HepG2 (cell line): ENCODE results near the gene LMTK2. TPM values are rescaled to one million over a fixed set of nuclear protein-coding genes. Genes with fewer than 3 reads are reported as not detected.
A peak's percentile ranks its signal among the peaks of the same experiment; 100 is the strongest.

Source experiments
- ATAC-seq: fragments of 200-7000 bp; cut with Tn5 transposase; 3 replicates; pipeline ENCODE4 v1.9.1; 2020; ENCODE audit warnings: mild to moderate bottlenecking, moderate library complexity
- BruUV-seq: library from RNA; stranded (reverse); fragments of 400-500 nt; replicated peaks from 2 replicates; lab custom pipeline; 2021; lab: Mats Ljungman, UMichigan
- CTCF ChIA-PET: fragments of 300-600 bp; formaldehyde crosslinking; extraction: SDS; loops from one replicate; lab custom pipeline; 2021; ENCODE audit warnings: low total read pairs, inconsistent platforms, low intra/inter-chr PET ratio; lab: Yijun Ruan, JAX
- POLR2A ChIA-PET: fragments of 350-600 bp; sonication (Branson Sonifier 250); formaldehyde crosslinking; loops from one replicate; lab custom pipeline; 2020; ENCODE audit warnings: antibody characterized with exemption, inconsistent platforms; lab: Yijun Ruan, JAX
- DNase-seq: peaks from one replicate; pipeline ENCODE4 v3.0.0-alpha.2; 2015; ENCODE audit warnings: low spot score
- FAIRE-seq: peaks from 3 replicates; lab custom pipeline; 2011; peaks lifted over from hg19 to GRCh38; lab: Jason Lieb, UNC
- H2AFZ ChIP-seq: one replicate; pipeline ENCODE4 v1.6.1; 2011; ENCODE audit warnings: low read length, inconsistent platforms
- H3K27ac ChIP-seq: fragments of 300-600 bp; 3 replicates; pipeline ENCODE4 v1.8.0; 2011; ENCODE audit warnings: mixed run types, mild to moderate bottlenecking, mixed read lengths, low read length, inconsistent platforms; ENCODE audit not compliant: insufficient read depth; ENCODE audit errors: extremely low read length
- H3K27me3 ChIP-seq, 2 experiments: fragments of 200-600 bp in 1 of 2; 2 replicates in 1 of 2; 3 replicates in 1 of 2; pipeline versions ENCODE4 v1.6.0 to v1.8.0; 2011; ENCODE audit warnings: low read length in 2 of 2, mild to moderate bottlenecking in 2 of 2, moderate library complexity in 2 of 2, inconsistent platforms in 1 of 2; ENCODE audit not compliant: insufficient read depth in 2 of 2, control insufficient read depth in 1 of 2
- H3K36me3 ChIP-seq, 2 experiments: fragments of 200-600 bp in 1 of 2; replicated peaks in 1 of 2; 2 replicates in 1 of 2; 3 replicates in 1 of 2; pipeline versions ENCODE4 v1.5.1 to v1.8.0; 2011; ENCODE audit warnings: low read length in 2 of 2, inconsistent platforms in 1 of 2; ENCODE audit not compliant: insufficient read depth in 2 of 2, control insufficient read depth in 1 of 2
- H3K4me1 ChIP-seq: 2 replicates; pipeline ENCODE4 v1.5.1; 2012; ENCODE audit warnings: low read length, inconsistent platforms; ENCODE audit not compliant: insufficient read depth
- H3K4me2 ChIP-seq: 2 replicates; pipeline ENCODE4 v1.6.0; 2011; ENCODE audit warnings: low read depth, low read length, inconsistent platforms
- H3K4me3 ChIP-seq, 3 experiments: fragments of 200-600 bp in 1 of 3; sonication (generic), shearing (Covaris generic) in 1 of 3; replicated peaks in 1 of 3; 2 replicates each; pipeline ENCODE4 v1.5.1; 2011 to 2016; ENCODE audit warnings: low read length in 3 of 3, inconsistent platforms in 2 of 3, low read depth in 2 of 3, mild to moderate bottlenecking in 2 of 3, control low read depth in 1 of 3, mixed read lengths in 1 of 3; ENCODE audit not compliant: insufficient read depth in 1 of 3
- H3K79me2 ChIP-seq: one replicate; pipeline ENCODE4 v1.6.1; 2011; ENCODE audit warnings: low read length, inconsistent platforms; ENCODE audit not compliant: insufficient read depth
- H3K9ac ChIP-seq: 2 replicates; pipeline ENCODE4 v1.6.0; 2011; ENCODE audit warnings: mild to moderate bottlenecking, low read depth, low read length, inconsistent platforms; ENCODE audit not compliant: insufficient read depth
- H3K9me3 ChIP-seq: 2 replicates; pipeline ENCODE4 v1.5.1; 2012; ENCODE audit warnings: mild to moderate bottlenecking, low read length
- H4K20me1 ChIP-seq: 2 replicates; pipeline ENCODE4 v1.6.0; 2011; ENCODE audit warnings: inconsistent platforms, mild to moderate bottlenecking, low read length, moderate library complexity; ENCODE audit not compliant: insufficient read depth
- GATAD1 ChIP-seq: IDR thresholded peaks from 2 replicates; pipeline ENCODE4 v1.6.1; 2016; ENCODE audit warnings: missing genetic modification reagents, missing compliant biosample characterization
- PRDM10 ChIP-seq: sonication (generic); formaldehyde crosslinking; IDR thresholded peaks from 2 replicates; pipeline ENCODE4 v1.4.0; 2020; ENCODE audit warnings: low read depth, missing genetic modification reagents
- REST ChIP-seq, 2 experiments: IDR thresholded peaks; 2 replicates each; pipeline ENCODE4 v1.6.1; 2011 to 2012; ENCODE audit warnings: low read length in 2 of 2, borderline replicate concordance in 1 of 2, low read depth in 1 of 2, mild to moderate bottlenecking in 1 of 2, moderate library complexity in 1 of 2
- RFXANK ChIP-seq: IDR thresholded peaks from 2 replicates; pipeline ENCODE4 v1.6.1; 2016
- SCMH1 ChIP-seq: sonication (generic); formaldehyde crosslinking; IDR thresholded peaks from 2 replicates; pipeline ENCODE4 v1.9.0; 2021; ENCODE audit warnings: missing genetic modification reagents, mild to moderate bottlenecking, borderline replicate concordance
- TBX3 ChIP-seq: fragments of 450-650 bp; IDR thresholded peaks from 2 replicates; pipeline ENCODE4 v1.6.1; 2017; ENCODE audit warnings: antibody characterized with exemption, mild to moderate bottlenecking, inconsistent platforms, borderline replicate concordance
- ZNF17 ChIP-seq: sonication (generic); formaldehyde crosslinking; IDR thresholded peaks from 2 replicates; pipeline ENCODE4 v1.5.0; 2020; ENCODE audit warnings: mild to moderate bottlenecking, missing genetic modification reagents
- ZNF615 ChIP-seq: sonication (generic); formaldehyde crosslinking; IDR thresholded peaks from 2 replicates; pipeline ENCODE4 v1.5.0; 2020; ENCODE audit warnings: mild to moderate bottlenecking, missing genetic modification reagents, borderline replicate concordance
- WGBS: methylation state at CpG from one replicate; pipeline ENCODE4 v1.1.6; 2017; ENCODE audit warnings: low lambda C conversion rate; 5-methylcytosine and 5-hydroxymethylcytosine counted together
- in situ Hi-C: cut with HindIII; loops from 2 replicates; pipeline ENCODE4 v1.10.0; 2017; ENCODE audit warnings: low pct_unique_long_range_greater_than_20kb; ENCODE audit not compliant: extremely low pct_ligation_motif_present
- intact Hi-C: fragments of 100-400 bp; cut with micrococcal nuclease; formaldehyde crosslinking; loops from one replicate; pipeline ENCODE4 v1.10.0; 2022; ENCODE audit not compliant: unreplicated experiment
- polyA plus RNA-seq, 8 experiments: library from polyadenylated mRNA; depleted of rRNA in 3 of 8; stranded (reverse) in 7 of 8; unstranded in 1 of 8; fragments of >200 nt; fragmentation: Illumina TruSeq in 4 of 8; extraction: Trizol in 4 of 8; gene quantifications; 2 replicates each; pipeline versions ENCODE4 v1.2.1 to v1.2.3, GENCODE V29; 2011 to 2016; ENCODE audit warnings: low read depth in 4 of 8, missing spikeins in 1 of 8, mixed read lengths in 1 of 8; ENCODE audit not compliant: insufficient read depth in 1 of 8
- total RNA-seq, 5 experiments: library from RNA; depleted of rRNA; stranded (reverse); fragments of >200 nt; fragmentation: Illumina TruSeq; extraction: Trizol; gene quantifications; 2 replicates each; pipeline ENCODE4 v1.2.3, GENCODE V29; 2016; ENCODE audit warnings: low read depth in 1 of 5

The LMTK2 gene
- total and polyA plus RNA-seq, 2 of the 13 experiments (the other 11 are each of a cell fraction or from before 2014, with no cell fraction given), result 9.5 to 11.7 TPM

DNA sequence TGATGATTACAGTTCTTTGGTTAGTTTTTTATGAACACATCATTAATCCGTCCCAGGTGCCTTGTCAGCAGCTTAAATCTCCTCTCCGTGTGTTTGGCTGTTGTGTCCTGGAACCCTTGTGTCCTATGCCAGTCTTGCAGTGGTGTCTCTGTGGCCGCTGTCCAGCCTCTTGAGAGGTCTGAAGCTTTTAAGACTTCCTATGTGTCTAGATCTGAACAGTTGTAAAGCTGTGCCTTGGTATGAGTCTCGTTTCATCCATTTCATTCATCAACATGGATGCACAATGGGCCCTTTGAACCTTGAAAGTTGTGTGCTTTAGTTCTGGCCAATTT is 16.7 kb downstream of the LMTK2 start:
- H3K9ac ChIP-seq, result no peak overlapping the region
- intact Hi-C loops, result no loop called here
- H3K27me3 ChIP-seq, result no peaks in the 10 kb centered on the region
- CTCF ChIA-PET, result no interaction called here
- FAIRE-seq (no peak), DNase-seq (no peak), ATAC-seq (no peak)
- no TSS peak for BruUV-seq
- peaks cover 95% of the 10 kb centered on the region for H3K79me2 ChIP-seq
- 94% methylated on average over 4 of the region's 4 CpGs for WGBS
- in situ Hi-C loops, result no loop called here
- H3K4me1 ChIP-seq, result peaks cover 90% of the 10 kb centered on the region
- H3K36me3 ChIP-seq, result peaks cover 0 to 17% of the 10 kb centered on the region in 2 experiments
- no peak overlapping the region for H3K27ac ChIP-seq
- no peaks in the 10 kb centered on the region for H3K9me3 ChIP-seq
- no peak overlapping the region for H2AFZ ChIP-seq
- TF ChIP-seq SCMH1 (CRISPR knock-in tag), result no peak
- TF ChIP-seq PRDM10 (CRISPR knock-in tag), result no peak
- 0 out of 4 replicates have a peak, but pooled peaks of 1 of the 2 experiments have one; percentile 29 for TF ChIP-seq REST (IDR thresholded peaks at IDR 0.05; ENCODE audit: borderline replicate concordance in 1 of 2, low read depth in 1 of 2, low read length in 2 of 2)
- TF ChIP-seq ZNF615 (CRISPR knock-in tag), result no peak
- no peak for TF ChIP-seq GATAD1 (CRISPR knock-in tag)
- TF ChIP-seq TBX3, result no peak
- no peak for TF ChIP-seq RFXANK (CRISPR knock-in tag)
- TF ChIP-seq ZNF17, result no peak
- POLR2A ChIA-PET, result interaction anchor here (0.8 to 1.8 kb wide), 2 partner anchors 8 to 12 kb away, joined by 3 to 8 read pairs; no protein-coding TSS in a partner anchor
- H3K4me2 ChIP-seq, result no peak overlapping the region
- H3K4me3 ChIP-seq, result no peak overlapping the region
- H4K20me1 ChIP-seq, result no peaks in the 10 kb centered on the region; the same call in 1 of the 2 replicates
